Measurements from ENCODE around the gene CCDC142. TPM values are rescaled to one million over a fixed set of nuclear protein-coding genes. Genes with fewer than 3 reads are reported as not detected.

CCDC142 gene
- total RNA-seq, 2 donors from 2014 or later: 28.0 to 28.3 TPM

- Histone ChIP-seq H3K27ac (peak overlapping the region; percentile 83 to 90), H3K4me3 (peak overlapping the region; percentile 74 to 84), H3K9me3 (no peaks in the 10 kb centered on the region), H3K36me3 (no peaks in the 10 kb centered on the region), H3K27me3 (replicated peaks; ENCODE audit: insufficient read depth) (no peaks in the 10 kb centered on the region), H3K4me1 (replicated peaks) (peaks cover 13% of the 10 kb centered on the region)
- intact Hi-C loops (cut with DNase I): loop anchor here (2.0 kb wide), 1 partner anchor 105 kb away; no protein-coding TSS in a partner anchor
- TF ChIP-seq CTCF (IDR thresholded peaks at IDR 0.05): no peak
- no peak for TF ChIP-seq POLR2AphosphoS5 (IDR thresholded peaks at IDR 0.05)
- no peak for TF ChIP-seq POLR2A (IDR thresholded peaks at IDR 0.05)
- 2% methylated on average over 40 of the region's 80 CpGs for WGBS
- DNase-seq (ENCODE audit: low spot score): no peak
Observed at GRCh38 chr2:74481961-74482800, 617 bp downstream of the CCDC142 start.

GRCh38 chr2:74481431-74481830 is 1.4 kb downstream of the CCDC142 start:
- Histone ChIP-seq H3K27me3 (replicated peaks; ENCODE audit: insufficient read depth) (no peaks in the 10 kb centered on the region), H3K4me3 (peak overlapping the region; percentile 74 to 84), H3K4me1 (replicated peaks) (peaks cover 13% of the 10 kb centered on the region), H3K36me3 (no peaks in the 10 kb centered on the region), H3K9me3 (no peaks in the 10 kb centered on the region), H3K27ac (peak overlapping the region in 1 of 2 donors; percentile 90)
- TF ChIP-seq CTCF (IDR thresholded peaks at IDR 0.05) (no peak), POLR2AphosphoS5 (IDR thresholded peaks at IDR 0.05) (no peak), POLR2A (IDR thresholded peaks at IDR 0.05) (no peak)
- 36% methylated on average over 3 of the region's 3 CpGs for WGBS
- DNase-seq (ENCODE audit: low spot score): no peak
- intact Hi-C loops (cut with DNase I): no loop called here

DNA sequence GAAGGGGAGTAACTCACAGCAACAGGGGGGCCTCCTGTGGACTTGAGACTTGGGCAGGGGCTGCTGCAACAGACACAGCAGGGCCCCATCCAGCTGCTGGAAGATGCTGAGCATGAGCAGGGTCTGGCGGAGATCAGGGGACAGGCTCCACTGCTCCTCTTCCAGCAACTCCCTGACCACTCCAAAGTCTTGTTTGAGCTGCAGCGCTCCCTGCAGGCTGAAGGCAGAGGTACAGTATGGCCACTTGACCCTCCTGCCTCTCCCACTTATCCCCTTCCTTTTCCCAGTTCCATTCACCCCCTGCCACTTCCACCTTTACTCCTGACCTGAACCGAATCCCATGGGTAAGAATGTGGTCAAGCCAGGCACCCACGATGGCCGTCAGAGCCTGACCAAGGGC is 7.9 kb downstream of the CCDC142 start:
- H3K9me3 ChIP-seq: no peaks in the 10 kb centered on the region
- H3K36me3 ChIP-seq: peaks cover 0 to 3% of the 10 kb centered on the region in 2 donors
- H3K4me3 ChIP-seq: no peak overlapping the region
- H3K4me1 ChIP-seq (replicated peaks): no peaks in the 10 kb centered on the region
- no peak overlapping the region for H3K27ac ChIP-seq
- WGBS: 90% methylated on average over 5 of the region's 5 CpGs
- no peak for DNase-seq (ENCODE audit: low spot score)
- intact Hi-C loops (cut with DNase I): no loop called here
- no peak for TF ChIP-seq POLR2AphosphoS5 (IDR thresholded peaks at IDR 0.05)
- no peaks in the 10 kb centered on the region for H3K27me3 ChIP-seq (replicated peaks; ENCODE audit: insufficient read depth)

DNA sequence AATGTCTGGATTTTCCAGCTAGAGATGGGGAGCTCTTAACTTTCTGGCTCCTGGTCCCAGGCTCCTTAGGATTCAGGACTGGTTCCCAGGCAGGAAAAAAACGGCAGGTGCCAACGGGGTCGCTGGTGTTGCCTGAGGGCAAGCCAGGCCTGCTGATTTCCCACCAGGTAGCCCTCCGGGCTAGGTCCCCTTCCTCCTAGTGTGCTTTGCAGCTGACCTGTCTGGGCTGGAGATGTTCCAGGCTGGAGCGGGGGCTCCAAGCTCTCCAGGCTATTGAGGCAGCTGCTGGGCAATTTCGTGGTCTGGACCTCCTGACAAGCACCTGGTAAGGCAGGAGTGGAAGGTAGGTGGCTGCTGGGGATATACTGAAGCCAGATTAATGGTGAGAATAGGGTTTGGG is 8.3 kb downstream of the CCDC142 start:
- H3K4me3 ChIP-seq: no peak overlapping the region
- no peaks in the 10 kb centered on the region for H3K4me1 ChIP-seq (replicated peaks)
- TF ChIP-seq POLR2A (IDR thresholded peaks at IDR 0.05): no peak
- TF ChIP-seq POLR2AphosphoS5 (IDR thresholded peaks at IDR 0.05): no peak
- no peak for TF ChIP-seq CTCF (IDR thresholded peaks at IDR 0.05)
- DNase-seq (ENCODE audit: low spot score): no peak
- H3K36me3 ChIP-seq: peaks cover 0 to 3% of the 10 kb centered on the region in 2 donors
- 92% methylated on average over 6 of the region's 6 CpGs for WGBS
- H3K9me3 ChIP-seq: no peaks in the 10 kb centered on the region
- H3K27ac ChIP-seq: no peak overlapping the region
- H3K27me3 ChIP-seq (replicated peaks; ENCODE audit: insufficient read depth): no peaks in the 10 kb centered on the region
- intact Hi-C loops (cut with DNase I): no loop called here

- peak overlapping the region; percentile 89 to 91 for H3K27ac ChIP-seq
- intact Hi-C loops (cut with DNase I): no loop called here
- no peaks in the 10 kb centered on the region for H3K4me1 ChIP-seq (replicated peaks)
- no peak for TF ChIP-seq CTCF (IDR thresholded peaks at IDR 0.05)
- no peak for TF ChIP-seq POLR2A (IDR thresholded peaks at IDR 0.05)
- no peak for TF ChIP-seq POLR2AphosphoS5 (IDR thresholded peaks at IDR 0.05)
- WGBS: 11% methylated on average over 7 of the region's 7 CpGs
- peak overlapping the region; percentile 51 to 63 for H3K4me3 ChIP-seq
- no peaks in the 10 kb centered on the region for H3K27me3 ChIP-seq (replicated peaks; ENCODE audit: insufficient read depth)
- no peak for DNase-seq (ENCODE audit: low spot score)
- H3K9me3 ChIP-seq: no peaks in the 10 kb centered on the region
- peaks cover 0 to 3% of the 10 kb centered on the region in 2 donors for H3K36me3 ChIP-seq
Observed at GRCh38 chr2:74472945-74473258, 9.9 kb downstream of the CCDC142 start.

Data from prostate gland (tissue), 2 donors.